ENCODE measurements around the gene TEX51.
A peak's percentile ranks its signal among the peaks of the same experiment; 100 is the strongest.

Gene TEX51

GRCh38 chr2:126879348-126880298 lies 19.1 kb upstream of the TEX51 start:
- no peak for DNase-seq

DNA sequence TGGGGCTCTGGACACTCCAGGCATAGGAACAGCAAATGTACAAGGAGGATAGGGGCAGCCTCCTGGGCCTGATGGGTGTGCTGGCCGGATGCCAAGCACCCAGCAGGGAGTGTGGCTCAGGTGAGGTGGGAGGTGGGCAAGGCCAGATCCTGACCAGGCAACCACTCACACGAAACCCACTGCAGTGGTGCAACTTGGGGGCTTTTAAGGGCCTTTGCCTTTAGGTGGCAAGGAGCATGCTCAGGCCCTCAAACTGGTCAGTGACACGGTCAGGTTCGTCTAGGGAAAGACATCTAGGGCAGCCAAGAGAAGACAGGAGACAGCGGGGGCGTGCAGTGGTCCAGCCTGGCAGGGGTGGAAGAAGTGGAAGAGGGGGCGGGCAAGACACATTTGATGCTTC lies 18.4 kb upstream of the TEX51 start:
- DNase-seq, result no peak

DNA sequence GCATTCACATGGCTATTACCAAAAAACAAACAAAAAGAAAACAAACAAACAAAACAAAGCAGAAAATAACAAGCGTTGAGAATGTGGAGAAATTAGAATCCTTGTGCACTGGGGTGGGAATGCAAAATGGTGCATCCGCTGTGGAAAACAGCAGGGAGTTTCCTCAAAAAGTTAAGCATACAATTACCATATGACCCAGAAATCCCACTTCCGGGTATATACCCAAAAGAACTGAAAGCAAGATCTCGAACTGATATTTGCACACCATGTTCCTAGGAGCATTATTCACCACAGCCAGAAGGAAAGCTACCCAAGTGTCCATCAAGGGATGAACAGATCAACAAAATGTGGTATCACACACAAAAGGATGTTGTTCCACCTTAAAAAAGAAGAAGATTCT lies 17.9 kb upstream of the TEX51 start:
- DNase-seq, result no peak

DNA sequence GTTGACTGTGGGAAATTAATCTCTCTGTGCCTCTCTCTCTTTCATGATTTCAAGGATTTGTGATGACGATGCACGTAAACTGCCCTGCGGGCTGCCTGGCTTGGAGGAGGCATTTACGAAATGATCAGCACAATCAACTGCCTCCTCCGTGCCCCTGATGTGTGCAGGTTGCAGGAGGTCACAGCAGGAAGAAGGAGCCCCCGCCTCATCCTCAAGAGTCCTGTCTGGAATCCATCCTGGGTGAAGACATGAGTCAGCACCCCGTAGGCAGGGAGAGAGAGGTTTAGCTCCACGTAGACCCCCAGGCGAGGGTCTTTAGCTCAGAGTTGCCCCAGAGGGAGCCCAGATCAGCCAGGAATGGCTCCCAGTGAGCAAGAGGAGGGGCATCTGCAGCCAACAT lies 17.1 kb upstream of the TEX51 start:
- no peak for DNase-seq

DNA sequence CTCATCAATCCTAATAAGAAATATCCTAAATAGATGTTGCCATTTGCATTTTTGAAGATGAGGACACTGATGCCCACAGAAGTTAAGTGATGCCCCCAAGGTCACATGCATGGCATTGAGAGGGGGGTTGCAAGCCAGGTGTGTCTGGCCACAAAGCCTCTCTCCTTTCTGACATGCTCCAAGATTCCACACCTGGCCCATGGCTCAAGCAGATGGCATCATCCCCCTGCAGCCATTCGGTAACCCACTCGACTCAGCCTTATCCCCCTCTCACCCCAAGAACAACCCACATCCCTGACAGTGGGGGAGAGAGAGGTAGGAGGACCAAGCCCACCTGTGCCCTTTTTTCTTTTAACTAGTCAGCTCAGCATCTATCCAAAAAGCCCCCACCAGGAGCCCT lies 16.5 kb upstream of the TEX51 start:
- no peak for DNase-seq

DNA sequence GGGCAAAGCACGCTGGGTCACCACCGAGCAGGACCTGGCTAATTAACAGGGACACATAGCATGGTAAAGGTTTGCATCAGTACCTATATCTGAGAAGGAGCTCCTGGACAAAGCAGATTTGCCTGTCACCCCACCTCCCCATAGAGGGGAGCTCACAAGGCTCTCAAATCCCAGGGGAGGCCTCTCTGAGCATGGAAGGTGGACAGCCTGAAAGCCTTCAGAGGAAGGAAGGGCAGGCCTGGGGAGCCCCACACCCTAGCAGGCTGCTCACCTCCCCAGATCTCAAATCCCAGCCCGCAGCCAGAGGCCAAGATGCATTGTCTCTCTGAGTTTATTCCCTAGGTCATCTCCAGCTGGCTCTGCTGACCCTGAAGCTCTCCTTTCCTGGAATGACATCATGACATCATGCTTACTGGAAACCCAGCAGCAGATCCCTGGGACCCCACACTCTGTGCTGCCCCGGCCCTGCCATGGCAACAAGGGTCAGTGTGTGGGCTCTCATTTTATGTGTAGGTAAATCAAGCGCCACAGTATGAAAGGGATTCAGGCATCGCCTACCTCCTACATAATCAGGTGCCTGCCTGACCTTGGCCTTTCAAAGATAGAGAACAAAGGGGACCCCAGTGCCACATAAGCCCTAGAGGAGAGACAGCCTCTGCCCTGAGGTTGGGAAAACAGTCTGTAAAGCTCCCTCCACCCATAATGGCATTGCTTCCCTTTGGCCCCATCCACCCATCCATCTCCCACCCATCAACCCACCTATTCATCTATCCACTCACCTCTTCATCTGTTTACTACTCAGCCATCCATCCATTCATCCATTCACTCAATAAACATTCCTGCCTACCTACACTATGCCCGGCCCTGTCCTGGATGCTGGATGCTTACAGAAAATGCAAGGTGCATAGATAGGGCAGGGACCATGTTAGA lies 15.7 kb upstream of the TEX51 start:
- DNase-seq, result no peak

- DNase-seq, result no peak
Observed at GRCh38 chr2:126883666-126884040, 15.0 kb upstream of the TEX51 start.

DNA sequence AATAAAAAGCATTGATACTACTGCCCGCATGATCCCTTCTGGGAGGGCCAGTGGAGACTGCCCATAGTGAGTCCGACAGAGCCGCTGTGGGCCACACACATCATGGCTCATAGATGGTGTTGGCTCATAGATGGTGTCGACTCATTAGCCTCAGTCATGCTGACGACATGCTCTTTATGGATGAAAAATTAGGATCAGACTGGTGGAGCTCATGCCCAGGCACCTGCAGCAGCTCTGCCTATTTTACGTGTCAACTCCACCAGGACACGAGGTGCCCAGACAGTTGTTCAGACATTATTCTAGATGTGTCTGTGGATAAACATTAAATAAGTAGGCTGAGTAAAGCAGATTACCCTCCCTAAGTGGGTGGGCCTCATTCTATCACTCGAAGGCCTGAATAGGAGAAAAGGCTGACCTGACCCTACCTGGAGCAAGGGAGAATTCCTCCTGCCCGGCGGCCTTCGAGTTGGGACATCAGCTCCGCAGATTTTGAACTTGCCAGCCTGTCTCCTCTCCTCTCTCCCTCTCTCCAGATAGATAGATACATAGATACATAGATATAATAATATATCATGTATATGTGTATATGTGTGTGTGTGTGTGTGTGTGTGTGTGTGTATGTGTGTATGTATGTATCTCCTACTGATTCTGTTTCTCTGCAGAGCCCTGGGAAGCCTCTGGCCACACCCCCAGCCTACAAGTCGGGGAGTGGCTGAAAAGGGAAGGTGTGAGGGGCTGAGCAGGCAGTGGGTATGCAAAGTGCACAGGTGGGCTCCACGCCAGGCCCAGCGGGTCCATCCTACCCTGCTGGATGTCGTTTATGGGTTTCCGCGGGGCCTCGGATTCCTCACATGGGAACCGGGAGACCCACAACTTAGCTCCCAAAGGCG lies 13.6 kb upstream of the TEX51 start:
- no peak for DNase-seq

GRCh38 chr2:126885751-126886210 lies 12.9 kb upstream of the TEX51 start:
- no peak for DNase-seq

DNA sequence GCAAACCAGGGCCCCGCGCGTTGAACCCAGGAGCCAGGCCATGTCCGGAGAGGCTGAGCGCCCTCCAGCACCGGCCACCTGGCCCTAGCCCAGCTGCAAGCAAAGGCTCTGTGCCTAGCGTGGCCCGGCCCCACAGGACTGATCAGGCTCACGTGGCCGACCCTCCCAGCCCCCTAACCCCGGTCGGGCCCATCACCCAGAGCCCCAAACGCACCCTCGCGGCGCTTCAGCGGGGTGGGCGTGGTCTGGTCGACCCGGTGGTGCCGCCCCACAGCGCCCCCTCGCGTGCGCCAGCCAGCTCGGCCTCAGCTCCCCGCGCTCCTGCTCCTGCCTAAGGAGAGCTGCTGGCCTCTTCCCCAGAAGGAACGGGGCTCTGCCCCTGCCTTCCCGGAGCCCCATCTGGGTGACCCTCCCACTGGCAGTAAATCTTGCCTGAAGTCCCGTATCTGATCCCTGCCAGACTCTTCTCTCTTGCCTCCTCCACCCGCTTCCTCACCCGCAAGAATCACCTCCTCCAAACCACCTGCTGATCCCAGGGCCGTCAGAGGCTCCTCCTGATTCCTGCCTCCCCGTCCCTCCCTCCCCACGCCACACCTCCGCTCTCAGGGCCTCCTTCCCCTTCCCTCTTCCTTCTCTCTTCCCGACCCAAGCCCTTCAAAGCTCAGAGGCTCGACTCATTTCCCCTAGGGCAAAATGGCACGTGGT lies 12.3 kb upstream of the TEX51 start:
- DNase-seq, result peak; percentile 66

GRCh38 chr2:126886916-126887280 lies 11.8 kb upstream of the TEX51 start:
- DNase-seq, result no peak

DNA sequence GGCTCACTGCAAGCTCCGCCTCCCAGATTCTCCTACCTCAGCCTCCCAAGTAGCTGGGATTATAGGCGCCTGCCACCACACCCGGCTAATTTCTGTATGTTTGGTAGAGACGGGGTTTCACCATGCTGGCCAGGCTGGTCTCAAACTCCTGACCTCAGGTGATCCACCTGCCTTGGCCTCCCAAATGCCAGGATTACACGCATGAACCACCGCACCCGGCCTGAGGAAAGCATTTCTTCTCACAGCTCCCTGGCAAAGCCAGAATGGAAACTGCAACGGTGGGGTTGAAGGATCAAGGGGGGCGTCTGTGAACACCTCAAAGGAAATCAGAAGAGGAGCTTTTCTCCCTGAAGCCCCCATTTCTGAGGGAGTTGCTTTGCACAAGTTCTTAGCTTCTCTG lies 11.2 kb upstream of the TEX51 start:
- no peak for DNase-seq

- DNase-seq, result no peak
Observed at GRCh38 chr2:126888046-126888445, 10.6 kb upstream of the TEX51 start.

DNA sequence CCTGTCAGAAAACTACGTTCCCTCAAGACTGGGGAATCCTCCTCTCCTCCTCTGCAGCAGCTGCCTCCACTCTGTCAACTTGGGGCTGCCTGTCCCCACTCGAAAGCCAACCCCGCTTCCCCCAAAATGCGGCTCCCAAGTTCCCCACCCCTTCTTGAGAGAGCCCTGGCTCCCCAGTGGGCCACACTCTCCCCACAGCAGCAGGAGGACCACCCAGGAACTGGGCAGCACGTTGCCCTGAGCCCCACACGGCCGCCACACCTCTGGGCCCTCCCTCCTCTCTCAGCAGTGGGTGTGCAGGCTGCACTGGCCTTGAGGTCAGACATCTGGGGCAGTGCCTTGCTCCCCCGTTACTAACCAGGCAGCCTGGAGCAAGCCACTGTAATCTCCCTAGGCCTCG lies 9.6 kb upstream of the TEX51 start:
- DNase-seq, result no peak

DNA sequence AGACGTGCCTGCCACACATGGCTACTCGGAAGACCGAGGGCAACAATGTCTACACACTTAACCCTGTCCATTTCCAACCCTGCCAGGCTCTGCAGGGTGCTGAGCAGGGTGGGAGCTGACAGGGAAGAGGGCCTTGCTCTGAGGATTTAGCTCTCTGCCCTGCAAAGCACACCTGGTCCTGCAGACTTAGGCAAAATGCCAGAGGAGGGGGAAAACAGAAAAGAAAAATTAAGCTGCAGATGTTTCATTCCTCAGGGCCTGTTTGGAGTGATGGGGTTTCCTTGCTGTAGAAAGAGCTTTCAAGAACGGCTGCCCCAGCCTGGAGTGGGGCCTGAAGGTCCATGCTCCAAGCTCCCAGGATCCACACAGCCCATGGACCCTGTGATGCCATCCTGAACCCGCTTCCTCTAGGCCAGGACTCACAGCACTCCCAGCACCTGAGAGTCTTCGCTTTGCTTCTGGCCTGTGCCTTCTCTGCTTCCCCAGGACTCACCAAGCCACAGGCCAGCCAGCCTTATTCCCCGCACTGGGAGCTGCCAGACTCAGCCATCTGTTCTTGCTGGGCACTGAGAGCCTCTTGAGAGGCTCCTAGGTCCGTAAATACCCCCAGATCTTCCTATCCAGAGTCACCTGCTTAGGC lies 9.1 kb upstream of the TEX51 start:
- no peak for DNase-seq

GRCh38 chr2:126890136-126890510 lies 8.6 kb upstream of the TEX51 start:
- DNase-seq, result no peak

GRCh38 chr2:126890551-126891450 lies 7.9 kb upstream of the TEX51 start:
- DNase-seq, result no peak

DNA sequence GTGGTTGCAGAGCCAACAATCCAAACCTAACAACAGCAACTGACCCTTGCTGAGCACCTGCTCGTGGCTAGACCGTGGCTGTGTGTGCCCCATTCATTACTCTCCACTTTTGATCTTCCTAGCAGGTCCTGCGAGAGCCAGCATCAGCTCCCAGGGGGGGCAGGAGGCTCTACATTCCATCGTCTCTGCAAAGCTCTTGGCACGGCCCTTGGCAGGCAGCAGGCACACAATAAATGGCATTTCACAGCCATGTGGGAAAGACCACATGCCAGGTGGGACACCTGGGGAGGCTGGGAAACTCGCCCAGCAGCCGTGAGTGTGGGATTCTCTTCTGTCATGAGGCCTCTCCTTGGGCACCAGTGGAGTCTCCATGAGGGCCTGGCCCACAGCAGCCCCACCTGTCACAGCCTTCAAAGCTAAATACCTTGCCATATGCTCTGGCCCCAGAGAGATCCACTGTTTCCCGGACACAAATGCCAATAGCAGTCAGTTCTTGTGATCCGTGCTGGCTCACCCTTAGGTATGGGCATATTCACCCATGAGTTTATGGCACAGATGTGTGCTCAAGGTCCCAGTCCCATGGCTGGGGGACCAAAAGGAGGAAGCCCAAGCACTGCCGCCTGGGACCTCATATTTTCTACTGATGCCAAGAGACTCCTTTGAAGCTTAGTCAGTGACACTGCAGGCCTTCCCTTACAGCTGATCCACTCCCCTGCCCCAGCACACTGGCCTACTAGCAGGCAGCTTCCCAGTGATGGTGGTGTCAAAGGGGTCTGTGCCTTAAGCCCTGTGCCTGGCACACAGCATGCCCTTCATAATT lies 6.8 kb upstream of the TEX51 start:
- no peak for DNase-seq

DNA sequence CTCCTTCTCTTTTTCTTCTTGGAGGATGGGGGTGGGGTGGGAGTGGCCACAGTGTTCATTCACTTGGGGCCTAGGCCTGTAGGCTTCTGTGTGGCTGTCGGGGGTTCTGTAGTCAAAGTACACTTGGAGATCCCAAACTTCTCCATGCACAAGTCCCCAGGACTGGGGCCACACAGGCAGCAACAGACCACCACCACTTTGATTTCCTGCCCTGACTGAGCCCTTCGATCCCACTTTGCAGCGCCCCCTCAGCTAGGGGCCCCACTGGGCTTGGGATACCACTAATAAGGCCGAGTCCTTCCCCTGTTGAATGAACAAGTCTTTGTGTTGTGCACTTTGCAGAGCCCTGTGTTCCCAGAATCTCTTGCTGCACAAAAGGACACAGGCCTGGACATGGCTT lies 5.5 kb upstream of the TEX51 start:
- no peak for DNase-seq

DNA sequence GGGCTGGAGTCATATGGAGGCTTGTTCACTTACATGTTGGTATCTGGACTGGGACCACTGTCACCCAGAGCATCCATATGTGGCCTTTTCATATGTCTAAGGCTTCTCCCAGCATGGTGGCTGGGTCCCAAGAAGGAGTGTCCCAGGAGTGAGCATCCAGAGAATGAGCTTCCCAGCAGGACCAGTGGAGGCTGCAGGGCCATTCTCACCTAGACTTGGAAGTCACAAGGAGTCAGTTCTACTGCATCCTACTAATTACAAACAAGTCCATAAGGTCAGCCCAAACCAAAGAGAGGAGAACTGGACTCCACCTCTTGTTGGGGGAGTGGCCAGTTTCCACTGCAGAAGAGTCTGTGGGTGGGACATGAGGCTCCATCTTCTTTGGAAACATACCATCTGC lies 5.1 kb upstream of the TEX51 start:
- no peak for DNase-seq
